Testis (tissue), 2 donors: ENCODE data around the gene IL10.

ENCODE experiments used
- CTCF ChIP-seq, 3 experiments: fragments of 450-650 bp in 2 of 3; fragments of 200-600 bp in 1 of 3; sonication (generic) in 1 of 3; IDR thresholded peaks; one replicate each; pipeline ENCODE4 v1.5.1; 2016 to 2019; ENCODE audit warnings: antibody characterized with exemption in 3 of 3, mild to moderate bottlenecking in 2 of 3, moderate library complexity in 1 of 3
- POLR2A ChIP-seq: fragments of 450-650 bp; IDR thresholded peaks from one replicate; pipeline ENCODE4 v1.6.1; 2017; ENCODE audit warnings: antibody characterized with exemption, mild to moderate bottlenecking, moderate library complexity

GRCh38 chr1:206723805-206724472 is 48.4 kb downstream of the IL10 start:
- TF ChIP-seq POLR2A (no peak), CTCF (IDR thresholded peaks at IDR 0.05) (no peak)
